Fibroblast of mammary gland (primary cell): Measurements from ENCODE around the gene PLA2G4E.

Experiments used
- DNase-seq: peaks from one replicate; pipeline ENCODE4 v3.0.0-alpha.2; 2010; ENCODE audit warnings: low read depth
- H3K4me3 ChIP-seq: 2 replicates; pipeline ENCODE4 v1.5.1; 2011; ENCODE audit warnings: low read depth, mild to moderate bottlenecking, low read length, moderate library complexity; ENCODE audit not compliant: control insufficient read depth
- CTCF ChIP-seq: conservative IDR thresholded peaks from 2 replicates; pipeline ENCODE4 v1.5.1; 2011; ENCODE audit warnings: low read depth, low read length, inconsistent platforms; ENCODE audit not compliant: control insufficient read depth, insufficient read depth

PLA2G4E gene

GRCh38 chr15:41950489-41950888 is 70.4 kb downstream of the PLA2G4E start:
- TF ChIP-seq CTCF: no peak
- H3K4me3 ChIP-seq: no peak overlapping the region
- DNase-seq: peak; percentile 67

- no peak for DNase-seq
- no peak for TF ChIP-seq CTCF
- no peak overlapping the region for H3K4me3 ChIP-seq
These were observed 70.7 kb downstream of the PLA2G4E start for GRCh38 chr15:41950127-41950483.

GRCh38 chr15:41949401-41950126 is 71.3 kb downstream of the PLA2G4E start:
- no peak overlapping the region for H3K4me3 ChIP-seq
- DNase-seq: no peak
- no peak for TF ChIP-seq CTCF

- H3K4me3 ChIP-seq: no peak overlapping the region
- TF ChIP-seq CTCF: no peak
- no peak for DNase-seq
These were observed 72.4 kb downstream of the PLA2G4E start for GRCh38 chr15:41948490-41948889.

- DNase-seq: no peak
- no peak overlapping the region for H3K4me3 ChIP-seq
- TF ChIP-seq CTCF: no peak
These were observed 73.9 kb downstream of the PLA2G4E start for GRCh38 chr15:41946970-41947369.

- no peak overlapping the region for H3K4me3 ChIP-seq
- TF ChIP-seq CTCF: no peak
- no peak for DNase-seq
These were observed 75.1 kb downstream of the PLA2G4E start for GRCh38 chr15:41945731-41946130.

GRCh38 chr15:41945221-41945620 is 75.6 kb downstream of the PLA2G4E start:
- no peak for TF ChIP-seq CTCF
- DNase-seq: no peak
- no peak overlapping the region for H3K4me3 ChIP-seq
